NCI-H510A (cell line): Measurements from ENCODE around the gene FGD5.

Experiments used
- DNase-seq: peaks from one replicate; lab custom pipeline; 2025; lab: John Stamatoyannopoulos, UW

Gene FGD5

DNA sequence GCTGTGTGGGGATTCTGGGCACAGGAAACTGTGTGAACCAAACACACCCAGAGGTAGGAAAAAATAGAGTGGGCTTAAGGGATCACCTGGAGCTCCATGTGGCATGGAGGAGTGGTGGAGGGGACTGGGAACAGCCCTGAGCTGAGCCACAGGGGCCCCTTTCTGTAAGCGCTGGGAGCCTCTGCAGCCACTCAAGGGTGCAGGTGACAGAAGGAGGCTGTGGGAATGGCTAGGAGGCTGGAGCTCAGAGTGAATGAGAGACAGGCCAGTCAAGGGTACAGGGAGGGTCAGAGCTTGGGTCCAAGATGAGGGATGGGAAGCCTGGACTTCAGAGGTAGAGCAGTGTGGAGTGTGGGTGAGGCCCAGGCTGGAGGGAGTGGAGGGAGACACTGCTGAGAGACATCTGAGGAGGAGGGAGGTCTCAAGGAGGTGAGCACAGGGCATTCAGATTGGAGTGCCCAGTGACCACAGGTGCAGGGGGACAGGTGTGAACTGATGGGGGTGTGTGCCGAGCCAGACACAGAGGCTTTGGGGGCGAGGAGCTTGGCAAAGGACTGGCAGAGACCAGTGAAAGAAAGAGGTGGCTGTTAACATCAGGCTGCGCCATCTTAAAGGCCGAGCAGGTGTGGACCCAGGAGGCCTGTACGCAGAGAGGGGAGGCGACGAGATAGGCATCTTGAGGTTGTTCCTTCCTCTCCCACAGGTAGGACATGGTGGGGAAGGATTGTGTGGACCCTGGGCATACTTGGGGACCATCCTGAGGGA is 56.8 kb downstream of the FGD5 start:
- DNase-seq: no peak

DNA sequence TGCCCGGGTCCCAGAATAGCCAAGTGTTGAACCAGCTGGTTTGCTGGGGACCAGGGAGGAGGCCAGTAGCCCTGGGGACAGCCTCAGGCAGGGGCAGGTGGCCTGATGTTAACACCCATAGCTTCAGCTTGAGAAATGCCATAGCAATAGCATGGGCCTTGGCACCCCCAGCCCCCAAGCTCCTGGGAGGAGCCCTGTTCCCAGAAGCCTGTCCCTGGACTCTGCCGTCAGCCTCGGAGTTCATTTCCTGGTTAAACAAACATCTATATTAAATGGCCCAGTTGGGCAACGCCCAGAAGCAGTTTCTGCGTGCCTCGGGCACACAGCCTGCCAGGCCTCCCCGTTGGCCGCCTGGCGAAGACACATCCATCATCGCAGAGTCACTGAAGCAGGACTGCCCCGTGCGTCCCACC is 58.2 kb downstream of the FGD5 start:
- DNase-seq: no peak

DNA sequence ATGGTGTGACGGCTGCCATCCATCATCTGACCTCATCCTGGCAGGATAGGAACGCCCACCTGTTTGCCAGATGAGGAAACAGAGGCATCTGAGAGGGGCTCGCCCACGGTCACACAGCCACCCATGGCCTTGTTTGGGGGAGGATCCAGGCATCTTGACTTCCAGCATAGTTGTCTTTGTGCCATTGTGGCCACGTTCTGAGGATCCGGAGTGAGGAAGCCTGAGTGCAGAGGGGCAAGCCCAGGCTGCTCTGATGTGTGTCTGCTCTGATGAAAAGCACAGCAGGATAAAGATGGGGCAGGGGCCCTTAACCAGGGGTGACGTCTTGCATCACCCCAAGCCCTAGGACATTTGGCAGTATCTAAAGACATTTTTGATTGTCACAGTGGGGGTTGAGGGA is 58.7 kb downstream of the FGD5 start:
- no peak for DNase-seq

DNA sequence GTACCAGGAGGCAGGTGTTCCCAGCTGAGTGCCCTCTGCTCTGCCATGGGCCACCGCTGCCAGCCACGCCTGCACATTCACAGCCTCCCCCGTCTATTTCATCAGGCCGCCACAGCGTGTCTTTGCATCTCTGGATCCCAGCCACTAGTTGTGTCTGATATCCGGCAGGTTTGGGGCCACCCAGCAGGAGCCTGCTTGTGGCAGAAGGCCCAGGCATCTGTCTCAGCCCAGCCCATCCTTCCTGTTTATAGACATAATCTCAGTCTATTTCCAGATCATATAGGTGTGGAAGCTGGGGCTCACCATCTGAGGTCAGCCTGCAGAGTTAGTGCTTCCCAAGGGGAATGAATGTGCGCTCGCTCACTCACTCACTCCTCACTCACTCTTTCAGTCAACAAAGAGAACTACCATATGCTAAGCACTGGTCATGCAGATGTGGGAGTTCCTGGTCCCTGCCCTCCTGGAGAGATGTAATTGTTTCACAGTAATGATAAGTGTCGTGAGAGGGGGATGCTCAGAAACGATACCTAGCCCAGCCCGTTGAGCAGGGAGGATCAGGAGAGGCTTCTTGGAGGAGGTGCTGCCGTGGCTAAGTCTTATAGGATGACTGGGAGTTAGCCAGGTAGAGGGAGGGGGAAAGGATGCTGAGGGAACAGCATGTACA is 60.6 kb downstream of the FGD5 start:
- no peak for DNase-seq

DNA sequence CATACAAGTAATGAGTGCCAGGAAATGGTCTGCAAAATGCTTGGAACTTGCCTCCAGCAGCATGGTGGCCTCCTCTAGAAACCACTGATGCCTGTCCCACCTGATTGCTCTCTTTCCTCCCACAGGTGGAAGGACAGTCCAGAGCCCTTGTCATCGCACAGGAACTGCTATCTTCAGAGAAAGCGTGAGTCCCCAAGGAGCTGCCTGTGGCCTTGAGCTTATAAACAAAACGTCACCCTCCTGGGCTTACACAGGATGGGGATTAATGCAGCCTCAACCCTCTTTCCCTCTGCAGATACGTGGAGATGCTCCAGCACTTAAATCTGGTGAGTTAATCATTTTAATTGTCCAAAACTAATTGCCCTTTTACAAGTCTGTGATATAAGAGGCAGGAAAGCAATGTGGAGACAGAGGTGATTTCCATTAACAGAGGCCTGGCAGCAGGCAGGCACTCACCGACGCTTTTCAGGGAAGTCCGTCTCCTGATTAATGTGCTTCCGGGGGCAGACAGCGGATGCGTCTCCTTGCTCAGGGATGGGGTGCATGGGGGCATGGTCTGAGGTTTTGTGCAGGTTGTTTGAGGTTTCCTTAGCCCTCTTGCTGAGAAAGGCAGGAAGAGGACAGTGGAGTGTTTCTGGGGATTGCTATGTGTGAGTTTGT is 61.8 kb downstream of the FGD5 start:
- no peak for DNase-seq

DNA sequence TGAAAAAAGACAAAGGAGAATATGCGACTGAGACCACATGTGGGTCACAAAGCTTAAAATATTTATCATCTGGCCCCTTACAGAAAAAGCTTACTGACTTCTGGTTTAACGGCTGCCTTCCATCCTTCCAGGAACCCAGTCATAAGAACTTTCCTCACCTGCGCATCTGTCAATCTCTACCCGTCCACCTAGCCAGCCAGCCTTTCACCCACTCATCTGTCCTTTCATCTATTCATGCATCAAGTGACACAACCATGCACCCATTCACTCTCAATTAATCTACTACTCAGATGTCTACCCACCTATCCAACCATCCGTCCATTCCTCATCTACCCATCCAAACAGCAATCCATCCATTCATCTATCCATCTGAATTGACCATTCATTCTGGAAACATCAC is 64.5 kb downstream of the FGD5 start:
- no peak for DNase-seq

DNA sequence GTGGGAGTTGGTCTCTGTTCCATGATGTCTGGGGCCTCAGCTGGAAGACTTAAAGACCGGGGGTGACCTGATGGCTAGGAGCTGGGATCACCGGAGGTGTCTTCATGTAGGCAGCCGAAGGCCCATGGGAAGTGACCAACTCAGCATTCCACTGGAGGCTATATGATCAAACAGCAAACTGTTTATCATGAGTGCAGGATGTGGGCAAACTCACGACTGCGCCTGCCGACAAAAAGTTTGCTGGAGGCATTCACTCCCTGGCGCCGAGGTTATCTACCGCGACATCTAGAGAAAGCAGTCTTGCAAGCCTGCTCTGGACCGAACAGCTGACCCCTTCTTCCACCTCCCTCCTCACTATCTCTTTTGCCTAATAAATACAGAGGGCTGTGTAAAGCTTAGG is 65.9 kb downstream of the FGD5 start:
- DNase-seq: no peak

DNA sequence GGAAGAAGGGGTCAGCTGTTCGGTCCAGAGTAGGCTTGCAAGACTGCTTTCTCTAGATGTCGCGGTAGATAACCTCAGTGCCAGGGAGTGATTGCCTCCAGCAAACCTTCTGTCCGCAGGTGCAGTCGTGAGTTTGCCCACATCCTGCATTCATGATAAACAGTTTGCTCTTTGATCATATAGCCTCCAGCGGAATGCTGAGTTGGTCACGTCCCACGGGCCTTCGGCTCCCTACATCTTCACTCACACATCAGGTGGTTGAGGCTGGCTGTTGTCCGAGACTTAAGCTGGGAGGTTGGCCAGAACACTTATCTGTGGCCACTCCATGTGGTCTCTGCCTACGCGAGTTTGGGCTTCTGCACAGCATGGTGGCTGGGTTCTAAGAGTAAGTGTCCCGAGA is 66.5 kb downstream of the FGD5 start:
- no peak for DNase-seq

DNA sequence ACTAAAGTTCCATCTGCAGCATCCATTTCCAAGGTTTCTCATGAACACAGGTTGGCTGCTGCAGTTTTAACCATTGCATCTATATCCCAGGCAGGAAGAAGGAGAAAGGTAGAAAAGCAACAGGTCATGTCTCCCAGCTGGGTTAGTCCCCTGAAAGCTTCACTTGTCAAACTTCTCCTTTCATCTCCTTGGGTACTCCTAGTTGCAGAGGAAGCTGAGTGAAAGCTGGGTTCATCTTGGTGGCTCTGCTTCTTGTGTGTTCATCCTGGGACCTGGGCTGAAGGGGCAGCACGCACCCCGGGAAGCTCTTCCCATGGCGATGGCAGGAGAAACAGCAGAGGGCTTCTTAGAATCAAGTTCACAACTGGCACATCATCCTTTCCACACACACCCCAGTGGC is 67.3 kb downstream of the FGD5 start:
- no peak for DNase-seq

DNA sequence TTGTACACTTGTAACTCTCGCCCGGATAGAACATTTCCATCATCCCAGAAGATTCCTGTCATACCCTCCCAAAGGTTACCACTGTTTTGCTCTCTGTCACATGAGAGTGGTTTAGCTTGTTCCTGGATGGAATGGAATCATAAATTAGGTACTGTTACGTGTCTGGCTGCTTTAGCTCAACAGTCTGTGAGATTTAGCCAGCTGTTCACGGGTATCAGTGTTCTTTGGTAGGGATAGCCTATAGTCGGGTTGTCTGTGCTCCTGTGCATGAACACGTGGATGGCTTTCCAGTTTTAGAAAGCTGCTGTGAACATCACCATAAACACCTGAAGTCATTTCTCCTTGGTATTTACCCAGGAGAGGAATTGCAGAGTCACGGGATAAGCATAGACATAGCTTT is 70.4 kb downstream of the FGD5 start:
- no peak for DNase-seq

DNA sequence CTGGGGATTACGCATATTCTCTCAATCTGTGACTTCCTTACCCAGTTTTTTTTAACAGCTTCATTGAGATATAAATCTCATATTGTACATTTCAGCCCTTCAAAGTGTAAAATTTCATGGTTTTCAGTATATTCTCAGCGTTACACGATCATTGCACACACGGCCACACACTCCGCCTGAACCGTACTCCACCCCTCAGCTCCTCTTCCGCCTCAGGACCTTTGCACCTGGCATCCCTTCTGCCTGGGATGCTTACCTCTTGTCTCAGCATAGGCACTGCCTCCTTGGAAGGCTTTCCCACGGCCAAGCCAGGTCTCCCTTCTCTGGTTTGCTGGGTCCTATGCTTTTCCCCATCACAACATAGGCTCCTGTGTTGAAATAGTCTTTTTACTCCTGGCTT is 71.2 kb downstream of the FGD5 start:
- no peak for DNase-seq

DNA sequence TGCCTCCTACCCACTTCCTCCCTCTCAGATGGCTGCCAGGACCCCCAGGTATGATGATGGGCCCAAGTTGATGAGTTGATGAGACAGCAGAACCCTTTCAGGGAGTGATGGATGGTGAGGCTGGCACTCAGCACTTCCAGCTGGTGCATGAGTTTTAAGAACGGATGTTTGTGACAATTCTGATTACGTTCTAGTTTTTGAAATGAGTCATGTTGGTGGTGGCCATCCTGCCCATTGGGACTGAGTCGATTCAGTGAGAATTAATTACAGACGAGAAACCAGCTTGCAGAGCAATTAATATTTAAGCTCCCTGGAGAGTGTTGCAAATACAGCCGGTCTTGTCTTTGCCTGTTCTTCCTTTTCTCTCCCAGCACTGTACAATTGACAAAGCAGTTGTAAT is 71.7 kb downstream of the FGD5 start:
- no peak for DNase-seq

DNA sequence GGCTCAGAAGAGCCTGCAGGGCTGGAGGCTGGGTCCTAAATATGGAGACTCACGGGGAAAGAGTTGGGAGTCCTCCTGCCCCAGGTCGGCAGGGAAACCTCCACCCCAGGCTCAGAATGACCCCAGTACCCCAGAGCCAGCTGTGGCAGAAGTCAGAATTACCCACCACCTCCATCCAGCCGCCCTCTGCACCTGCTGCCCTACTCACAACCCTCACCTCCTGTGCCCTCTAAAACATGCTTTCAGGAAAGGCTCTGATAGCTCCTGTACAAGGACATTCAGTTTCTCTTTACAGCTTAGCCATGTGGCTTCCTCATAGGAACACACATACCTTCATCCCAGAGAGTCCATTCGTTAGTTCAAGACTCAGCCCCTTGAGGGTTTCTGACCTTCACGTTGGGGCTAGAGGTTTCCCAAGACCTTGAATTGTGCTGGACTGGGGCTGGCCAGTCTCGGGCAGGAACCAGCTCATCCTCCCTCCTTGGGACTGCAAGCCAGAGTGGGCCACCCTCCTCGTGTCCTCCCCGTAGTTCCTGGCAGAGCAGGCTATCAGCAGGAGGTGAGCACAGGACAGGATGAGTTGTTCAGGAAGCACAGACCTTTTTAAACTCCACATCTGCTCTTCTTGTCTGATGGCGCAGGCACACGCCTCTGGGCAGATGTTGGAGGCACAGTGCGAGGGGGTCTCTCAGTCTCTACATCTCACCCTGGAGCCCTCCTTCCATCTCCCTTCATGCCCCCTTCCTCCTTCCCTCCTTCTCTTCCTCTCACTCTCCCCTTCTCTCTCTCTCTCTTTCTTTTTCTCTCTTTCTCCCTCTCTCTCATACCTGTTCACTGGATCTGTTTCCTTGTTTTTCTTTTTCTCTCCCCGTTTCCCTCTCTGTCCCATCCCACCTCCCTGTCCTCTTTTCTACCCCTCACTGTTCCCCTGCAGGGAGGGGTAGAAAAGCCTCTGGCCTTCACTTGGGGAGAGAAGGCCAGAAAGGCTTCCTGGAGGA is 72.7 kb downstream of the FGD5 start:
- no peak for DNase-seq

DNA sequence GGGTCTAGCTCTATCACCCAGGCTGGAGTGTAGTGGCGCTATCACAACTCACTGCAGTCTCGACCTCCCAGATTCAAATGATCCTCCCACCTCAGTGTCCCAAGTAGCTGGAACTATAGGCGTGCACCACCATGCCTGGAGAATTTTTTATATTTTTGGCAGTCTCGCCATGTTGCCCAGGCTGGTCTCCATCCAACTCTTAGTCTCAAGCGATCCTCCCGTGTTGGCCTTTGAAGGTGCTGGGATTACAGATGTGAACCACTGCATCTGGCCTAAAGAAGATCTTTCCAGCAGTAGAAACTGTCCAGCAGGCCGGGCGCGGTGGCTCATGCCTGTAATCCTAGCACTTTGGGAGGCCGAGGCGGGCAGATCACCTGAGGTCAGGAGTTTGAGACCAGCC is 73.5 kb downstream of the FGD5 start:
- no peak for DNase-seq

DNA sequence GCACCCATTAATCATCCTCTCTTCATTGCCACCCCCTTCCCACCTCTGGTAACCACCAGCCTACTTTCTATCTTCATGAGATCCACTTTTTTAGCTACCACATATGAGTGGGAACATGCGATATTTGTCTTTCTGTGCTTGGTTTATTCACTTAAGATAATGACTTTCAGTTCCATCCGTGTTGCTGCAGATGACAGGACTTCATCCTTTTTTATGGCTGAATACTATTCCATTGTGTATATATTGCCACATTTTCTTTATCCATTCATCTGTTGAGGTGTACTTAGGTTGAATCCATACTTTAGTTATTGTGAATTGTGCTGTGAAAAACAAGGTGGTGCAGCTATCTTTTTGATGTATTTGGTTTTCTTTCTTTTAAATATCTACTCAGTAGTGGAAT is 75.3 kb downstream of the FGD5 start:
- DNase-seq: no peak

DNA sequence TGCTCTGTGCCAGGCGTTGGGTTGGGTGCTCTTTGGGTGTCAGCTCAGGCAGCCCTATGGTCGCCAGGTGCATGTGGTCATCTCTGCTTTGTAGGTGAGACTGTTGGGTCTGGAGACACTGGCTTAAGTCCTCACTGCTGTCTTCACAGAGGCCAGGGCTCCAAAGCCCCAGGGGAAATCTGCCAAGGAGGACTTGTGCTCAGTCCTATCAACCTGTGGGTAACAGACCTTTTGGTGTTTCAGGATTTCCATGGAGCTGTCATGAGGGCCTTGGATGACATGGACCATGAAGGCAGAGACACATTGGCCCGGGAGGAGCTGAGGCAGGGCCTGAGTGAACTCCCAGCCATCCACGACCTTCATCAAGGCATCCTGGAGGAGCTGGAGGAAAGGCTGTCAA is 78.5 kb downstream of the FGD5 start:
- DNase-seq: no peak

DNA sequence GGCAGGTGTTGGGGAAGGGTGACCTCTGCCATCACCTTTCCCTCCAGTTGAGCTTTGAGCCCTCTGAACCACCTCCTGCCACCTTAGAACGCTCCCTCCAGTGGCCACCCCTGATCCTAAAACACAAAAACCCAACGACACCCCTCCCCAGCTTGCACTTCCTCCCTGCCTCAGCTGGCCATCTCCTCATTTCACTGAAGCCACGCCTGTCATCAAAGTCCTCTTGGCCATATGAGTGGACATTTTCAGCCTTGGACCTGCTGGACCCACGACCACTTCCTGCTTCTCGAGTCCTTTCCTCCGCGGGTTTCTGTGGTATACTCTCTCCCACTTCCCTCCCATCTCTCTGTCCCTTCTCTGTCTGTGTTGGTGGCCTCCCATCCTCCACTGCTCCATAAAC is 80.2 kb downstream of the FGD5 start:
- DNase-seq: no peak

DNA sequence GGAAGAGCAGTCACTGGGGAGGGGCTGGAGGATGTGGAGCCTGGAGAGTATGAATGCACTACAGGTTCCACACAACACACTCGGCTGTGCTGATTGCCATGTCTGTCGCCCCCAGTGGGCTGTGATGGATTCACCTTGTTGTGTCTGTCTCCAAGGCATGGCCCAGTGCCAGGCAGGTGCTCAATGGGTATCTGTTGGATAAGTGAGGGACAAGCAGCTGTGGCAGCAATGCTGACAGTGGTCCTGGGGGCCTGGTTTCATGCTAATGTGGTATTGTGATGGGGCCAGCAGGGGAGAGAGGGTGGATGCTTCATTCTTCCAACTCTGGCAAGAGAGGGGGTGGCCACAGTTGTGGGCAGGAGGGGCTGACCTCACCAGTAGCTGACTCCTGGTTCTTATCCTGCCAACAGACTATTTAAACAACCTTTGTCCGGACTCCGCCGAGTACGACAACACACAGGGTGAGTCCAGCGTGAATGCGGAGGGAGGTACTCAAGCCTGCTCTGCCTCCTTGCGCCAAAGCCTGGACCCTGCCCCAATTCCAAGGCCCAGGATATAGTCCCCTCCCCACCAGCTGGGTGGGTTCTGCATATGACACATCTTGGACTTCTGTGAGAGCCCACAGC is 81.3 kb downstream of the FGD5 start:
- no peak for DNase-seq

DNA sequence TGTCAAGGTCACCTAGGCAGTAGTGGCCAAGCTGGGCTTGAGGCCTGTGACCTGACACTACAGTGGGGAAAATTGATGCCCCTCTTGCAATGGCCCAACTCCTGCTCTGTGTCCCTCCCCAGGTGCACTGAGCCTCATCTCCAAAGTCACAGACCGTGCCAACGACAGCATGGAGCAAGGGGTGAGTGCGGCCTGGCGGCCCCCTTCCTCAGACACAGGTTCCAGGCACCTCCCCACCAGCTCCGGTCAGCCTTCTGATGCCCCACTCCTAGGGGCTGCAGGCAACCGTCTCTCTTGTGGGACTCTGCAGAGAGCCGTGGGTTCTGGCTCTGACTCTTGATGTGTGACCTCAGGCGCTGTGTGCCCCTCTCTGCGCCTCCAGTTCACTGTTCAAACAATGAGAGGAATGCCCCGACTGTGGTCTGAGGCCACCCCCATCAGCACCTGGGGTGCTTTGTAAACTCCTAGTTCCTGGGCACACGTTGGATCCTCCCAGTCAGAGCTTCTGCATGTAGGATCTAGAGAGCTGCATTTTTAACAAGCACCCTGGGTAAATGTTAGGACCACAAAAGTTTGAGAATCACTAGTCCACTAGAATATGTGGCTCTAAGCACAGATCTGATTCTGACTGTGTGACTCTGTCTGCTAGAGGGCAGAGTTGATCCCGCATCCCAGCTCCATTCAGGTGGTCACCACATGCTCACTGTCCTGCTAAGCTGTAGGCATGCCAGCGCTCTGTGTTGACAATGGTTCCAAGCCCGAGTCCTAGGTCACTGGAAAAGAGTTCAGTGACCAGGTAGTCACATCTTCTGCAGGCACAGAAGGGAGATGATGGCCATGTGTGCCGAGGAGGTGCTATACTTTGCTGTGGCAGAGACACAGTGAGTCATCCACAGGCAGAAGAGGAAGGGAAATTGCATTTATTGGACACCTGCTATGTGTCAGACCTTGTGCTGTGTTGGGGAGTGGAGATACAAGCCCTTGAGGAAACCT is 82.4 kb downstream of the FGD5 start:
- no peak for DNase-seq

DNA sequence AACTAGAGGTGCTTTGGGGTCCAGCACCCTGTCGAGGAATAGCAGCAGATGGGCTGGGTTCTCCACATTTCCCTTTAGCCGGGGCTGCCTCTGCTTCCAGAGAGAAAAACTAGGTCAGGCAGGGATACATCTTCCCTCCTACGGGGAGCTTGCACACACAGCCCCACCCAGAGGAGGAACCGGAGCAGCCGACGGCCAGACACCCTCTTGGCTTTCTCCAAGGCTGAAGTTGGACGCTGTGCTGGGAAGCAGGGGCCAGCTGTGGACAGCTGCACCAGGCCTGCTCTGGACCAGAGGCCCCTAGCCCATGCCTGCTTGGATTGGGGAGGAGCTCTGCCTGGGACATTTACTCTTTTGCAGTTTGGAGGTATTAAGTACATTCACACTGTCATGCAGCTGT is 84.0 kb downstream of the FGD5 start:
- no peak for DNase-seq
